Right ventricle myocardium inferior (tissue), 1 donor: Measurements from ENCODE around the gene EXOC6B. TPM values are rescaled to one million over a fixed set of nuclear protein-coding genes. Genes with fewer than 3 reads are reported as not detected.
"Not testable (repeated sequence)": the region's sequence is repeated elsewhere in the genome, so short reads cannot be mapped to it uniquely, and the experiment has no call there.

ENCODE experiments used
- ATAC-seq: fragments of 200-7000 bp; cut with Tn5 transposase; one replicate; pipeline ENCODE4 v1.9.1; 2020; ENCODE audit warnings: mild to moderate bottlenecking, moderate library complexity
- DNase-seq: peaks from one replicate; pipeline ENCODE4 v3.0.0; 2021; ENCODE audit errors: missing footprints
- intact Hi-C: fragments of 100-400 bp; cut with DNase I; formaldehyde crosslinking; loops from one replicate; pipeline ENCODE4 v1.11.0; 2022
- total RNA-seq: library from RNA; stranded (reverse); fragmentation: NEBNext Ultra II Directional; extraction: Animal tissue kit (Norgen Biotek cat#: 25700); gene quantifications from one replicate; pipeline ENCODE4 v1.2.1, GENCODE V29; 2021
- donor health status: DM: no; HTN: yes; CAD: no; lungs with severe emphysema.

The EXOC6B gene
- total RNA-seq, 1 donor from 2014 or later = 117 TPM

DNA sequence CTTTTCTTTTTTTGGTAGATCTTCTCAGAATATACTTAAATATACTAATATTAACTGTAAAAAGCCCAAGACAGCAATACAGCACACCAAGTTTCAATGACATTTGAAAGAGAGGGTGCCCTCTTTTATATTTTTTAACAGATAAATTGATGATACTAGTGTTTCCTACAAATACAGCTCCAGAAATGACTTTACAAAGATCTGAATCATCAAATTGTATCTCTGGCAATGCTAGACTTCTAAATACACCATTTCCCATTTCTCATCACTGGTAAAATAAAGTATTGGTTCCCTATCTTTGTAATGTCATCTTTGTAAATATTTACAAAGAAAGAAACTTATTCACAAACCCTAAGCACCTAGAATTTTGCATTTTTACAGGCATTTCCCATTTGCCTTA lies 281.3 kb downstream of the EXOC6B start:
- no peak for ATAC-seq
- DNase-seq = no peak
- intact Hi-C loops = no loop called here

GRCh38 chr2:72543497-72544216 lies 282.2 kb downstream of the EXOC6B start:
- no peak for ATAC-seq
- intact Hi-C loops = no loop called here
- no peak for DNase-seq

DNA sequence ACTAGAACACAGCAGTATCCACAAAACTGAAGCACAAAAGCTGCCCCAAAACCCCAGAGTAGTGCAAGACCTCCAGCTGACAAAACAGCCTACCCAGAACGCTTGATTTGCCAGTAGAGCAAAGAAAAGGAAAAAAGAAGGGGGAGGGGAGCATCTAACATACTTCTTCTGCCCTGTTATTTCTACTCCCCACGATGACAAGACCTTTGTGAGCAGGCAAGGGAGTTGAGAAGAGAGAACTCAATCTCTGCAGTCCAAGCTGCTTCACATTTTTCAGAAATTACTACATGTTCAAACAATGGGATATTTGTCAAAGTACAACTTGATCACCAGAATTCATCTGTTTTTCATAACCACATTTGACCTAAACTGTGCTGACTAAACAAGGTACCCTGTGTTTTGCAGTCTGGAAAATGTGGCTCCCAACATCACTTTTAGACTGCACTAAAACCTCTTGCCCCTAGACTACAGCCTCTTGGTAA lies 286.7 kb downstream of the EXOC6B start:
- ATAC-seq = no peak
- no peak for DNase-seq
- intact Hi-C loops = no loop called here

DNA sequence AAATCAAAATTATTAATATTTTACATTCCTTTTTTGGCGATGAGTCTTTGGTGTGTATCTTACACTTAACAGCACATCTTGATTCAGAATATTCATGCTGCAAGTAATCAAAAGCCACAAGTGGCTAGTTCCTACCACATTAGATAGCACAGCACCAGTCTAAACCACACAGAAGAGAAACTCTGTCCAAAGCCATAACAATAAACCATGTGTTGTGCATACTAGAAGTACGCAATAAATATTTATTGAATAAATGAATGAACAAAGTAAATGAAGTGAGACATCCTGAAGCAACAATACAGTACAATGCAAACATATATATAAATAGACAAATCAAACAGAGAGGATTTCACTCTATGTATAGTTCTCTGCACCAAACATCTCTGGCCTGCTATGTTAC lies 287.3 kb downstream of the EXOC6B start:
- ATAC-seq (no peak), DNase-seq (no peak)
- intact Hi-C loops = no loop called here

GRCh38 chr2:72535586-72535985 lies 290.2 kb downstream of the EXOC6B start:
- ATAC-seq, intact Hi-C loops, DNase-seq: not testable (repeated sequence)

DNA sequence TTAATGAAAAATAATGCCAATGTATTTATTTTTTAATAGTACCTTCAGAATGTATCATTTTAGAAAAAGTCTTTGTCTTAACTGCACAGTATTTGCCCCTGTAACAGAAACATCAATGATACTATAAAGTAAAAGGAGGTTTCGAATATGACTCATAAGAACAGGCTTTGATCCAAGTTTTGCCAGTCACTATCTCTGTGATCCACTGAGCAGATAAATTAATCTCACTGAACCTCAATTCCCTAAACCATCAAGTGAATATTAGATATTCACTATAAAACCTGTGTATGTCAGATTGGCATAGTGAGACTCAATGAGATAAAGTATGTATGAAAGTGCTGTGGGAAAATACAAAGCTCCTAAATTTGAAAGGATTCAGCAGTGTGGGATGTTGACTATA lies 292.1 kb downstream of the EXOC6B start:
- DNase-seq (no peak), ATAC-seq (no peak)
- intact Hi-C loops = no loop called here

DNA sequence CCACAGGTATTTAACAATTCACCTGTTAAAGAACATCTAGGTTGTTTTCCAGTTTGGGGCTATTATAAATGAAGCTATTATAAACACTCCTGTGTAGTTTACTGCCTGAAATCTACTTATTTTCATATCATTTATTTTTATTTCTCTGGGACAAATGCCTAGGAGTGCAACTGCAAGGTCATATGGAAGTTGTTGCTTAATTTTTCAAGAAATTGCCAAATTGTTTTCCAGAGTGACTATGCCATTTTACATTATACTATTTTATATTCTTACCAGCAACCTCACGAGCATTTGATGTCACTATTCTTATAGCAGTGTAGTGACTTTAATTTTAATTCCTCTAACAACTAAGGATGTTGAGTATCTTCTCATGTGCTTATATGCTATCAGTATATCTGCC lies 298.4 kb downstream of the EXOC6B start:
- ATAC-seq (no peak), DNase-seq (no peak)
- intact Hi-C loops = no loop called here

- intact Hi-C loops = no loop called here
- ATAC-seq (no peak), DNase-seq (no peak)
These were observed 299.2 kb downstream of the EXOC6B start for GRCh38 chr2:72526623-72527022.

- DNase-seq (no peak), ATAC-seq (no peak)
- intact Hi-C loops = no loop called here
These were observed 301.8 kb downstream of the EXOC6B start for GRCh38 chr2:72524071-72524470.

- DNase-seq = no peak
- intact Hi-C loops = no loop called here
- no peak for ATAC-seq
These were observed 310.1 kb downstream of the EXOC6B start for GRCh38 chr2:72515696-72516095.

DNA sequence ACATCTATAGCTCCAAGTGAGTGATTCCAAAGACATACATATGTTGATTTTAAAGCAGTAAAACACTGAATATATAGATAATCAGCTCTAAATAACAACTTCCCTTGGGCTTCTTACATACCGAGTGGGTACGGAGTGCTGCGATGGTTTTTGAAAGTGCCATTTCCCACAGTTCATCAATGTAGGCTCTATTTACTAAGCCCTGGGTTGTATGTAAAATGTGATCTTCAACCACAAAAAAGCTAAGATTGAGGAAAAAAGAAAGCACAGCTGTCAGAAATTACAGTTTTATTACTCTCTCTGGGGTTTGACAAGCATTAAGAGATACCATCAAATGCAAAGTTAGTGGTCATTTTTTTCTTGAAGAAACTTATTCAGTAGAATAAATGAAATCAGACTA lies 312.8 kb downstream of the EXOC6B start:
- no peak for DNase-seq
- intact Hi-C loops = no loop called here
- ATAC-seq = no peak

DNA sequence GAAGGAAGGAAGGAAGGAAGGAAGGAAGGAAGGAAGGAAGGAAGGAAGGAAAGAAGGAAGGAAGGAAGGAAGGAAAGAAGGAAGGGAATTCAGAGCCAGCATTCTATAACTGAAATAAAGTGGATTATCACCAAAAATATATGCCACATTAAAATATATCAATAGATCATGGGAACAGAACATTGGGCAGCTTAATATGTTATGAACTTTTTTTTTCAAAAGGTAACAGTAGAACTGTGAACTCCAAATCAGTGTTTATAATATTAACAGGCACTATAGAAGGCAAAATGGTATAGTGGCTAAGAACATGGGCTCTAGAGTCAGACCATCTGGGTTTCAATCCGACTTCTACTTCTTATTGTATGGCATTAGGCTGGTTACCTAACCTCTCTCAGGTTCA lies 313.5 kb downstream of the EXOC6B start:
- DNase-seq = no peak
- ATAC-seq = no peak
- intact Hi-C loops = no loop called here

GRCh38 chr2:72511906-72512305 lies 313.9 kb downstream of the EXOC6B start:
- no peak for DNase-seq
- ATAC-seq = no peak
- intact Hi-C loops = no loop called here

DNA sequence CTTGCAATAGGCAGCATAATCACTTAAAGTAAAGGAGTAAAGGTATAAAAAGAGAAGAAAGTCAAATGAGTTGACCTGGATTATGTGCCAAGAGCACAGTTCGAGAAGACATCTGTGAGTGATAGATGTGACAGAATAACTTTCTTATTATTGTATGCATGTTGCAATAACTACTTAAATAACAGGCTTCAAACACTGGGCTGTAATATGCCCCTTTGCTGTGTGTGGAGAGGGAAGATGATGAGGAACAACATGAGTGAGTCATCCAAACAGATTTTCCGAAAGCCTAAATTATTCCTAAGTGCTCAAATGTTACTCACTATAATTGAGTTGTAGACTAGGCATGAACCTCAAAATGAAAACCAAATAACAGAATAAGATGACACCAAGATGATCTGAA lies 328.1 kb downstream of the EXOC6B start:
- intact Hi-C loops = no loop called here
- no peak for ATAC-seq
- no peak for DNase-seq

GRCh38 chr2:72496479-72496878 lies 329.4 kb downstream of the EXOC6B start:
- intact Hi-C loops = no loop called here
- ATAC-seq (no peak), DNase-seq (no peak)

- no peak for ATAC-seq
- intact Hi-C loops = no loop called here
- DNase-seq = no peak
These were observed 331.4 kb downstream of the EXOC6B start for GRCh38 chr2:72494392-72494791.

GRCh38 chr2:72484622-72485021 lies 341.2 kb downstream of the EXOC6B start:
- intact Hi-C loops, ATAC-seq, DNase-seq: not testable (repeated sequence)

DNA sequence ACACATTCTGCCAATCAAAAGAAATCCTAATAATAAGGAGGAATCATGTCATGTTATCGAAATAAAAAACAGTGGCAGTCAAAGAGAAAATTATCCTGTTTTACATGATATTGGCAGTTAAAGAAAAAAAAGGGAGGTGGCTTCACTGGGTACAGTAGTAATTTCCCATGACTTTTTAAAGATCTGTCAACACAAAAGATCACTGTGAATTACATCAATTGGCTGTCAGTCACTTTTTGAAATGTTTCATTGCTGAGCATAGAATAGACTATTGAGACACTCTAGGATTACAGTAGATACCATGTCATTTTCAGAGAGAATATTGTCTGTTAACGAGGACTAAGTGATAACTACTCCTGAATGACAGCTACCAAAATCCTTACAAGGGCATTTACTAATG lies 342.5 kb downstream of the EXOC6B start:
- no peak for ATAC-seq
- intact Hi-C loops = no loop called here
- DNase-seq = no peak

- no peak for DNase-seq
- no peak for ATAC-seq
- intact Hi-C loops = no loop called here
These were observed 350.6 kb downstream of the EXOC6B start for GRCh38 chr2:72475246-72475645.

DNA sequence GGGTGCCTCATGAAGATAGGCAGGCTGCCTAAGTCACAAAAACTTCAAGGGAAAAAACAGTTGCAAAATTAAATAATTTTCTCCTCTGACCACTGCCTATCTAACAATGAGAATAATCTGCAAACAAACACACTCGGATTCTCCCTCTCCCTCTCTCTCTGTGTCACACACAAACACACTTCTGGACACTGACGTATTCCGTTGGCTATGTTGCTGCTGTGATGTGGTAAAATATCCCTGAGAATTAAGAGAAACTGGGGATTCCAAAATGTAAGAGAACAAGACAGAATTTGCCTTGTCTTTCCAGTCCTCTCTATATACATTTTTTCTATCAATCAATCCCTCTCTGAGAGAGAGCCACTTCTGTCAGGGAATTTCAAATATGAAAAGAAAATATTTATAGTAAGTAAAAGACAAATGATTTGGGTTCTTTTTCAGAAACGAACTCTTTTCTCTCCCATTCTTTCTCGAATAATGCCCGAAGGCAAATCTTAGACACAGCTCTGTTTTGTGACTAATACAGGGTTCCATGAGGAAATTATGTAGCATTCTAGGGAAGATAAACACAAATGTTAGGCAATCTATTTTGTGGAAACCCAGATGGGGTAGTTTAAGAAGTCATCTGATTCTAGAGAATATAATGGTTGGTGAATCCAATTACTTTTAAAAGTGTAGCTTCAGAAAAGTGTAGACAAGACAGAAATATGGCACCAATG lies 367.9 kb downstream of the EXOC6B start:
- ATAC-seq (no peak), DNase-seq (no peak)
- intact Hi-C loops = no loop called here
